ENCODE measurements around the gene MAFB. TPM values are rescaled to one million over a fixed set of nuclear protein-coding genes. Genes with fewer than 3 reads are reported as not detected.

Gene MAFB
- polyA plus RNA-seq, 3 donors from 2014 or later, result 0.09 TPM; not detected in 1

- no peak for DNase-seq
- H3K4me3 Mint-ChIP-seq, result no peak overlapping the region
- no peaks in the 10 kb centered on the region for H3K4me1 Mint-ChIP-seq
- no peak overlapping the region for H3K27ac Mint-ChIP-seq
- peaks cover 0 to 2% (median 0%) of the 10 kb centered on the region in 6 donors for H3K9me3 Mint-ChIP-seq
- H3K36me3 Mint-ChIP-seq, result no peaks in the 10 kb centered on the region
- H3K27me3 Mint-ChIP-seq (ENCODE audit: low read depth in 3 of 3), result peaks cover 2 to 11% (median 5%) of the 10 kb centered on the region in 3 donors
These were observed 53.1 kb downstream of the MAFB start for GRCh38 chr20:40635971-40636370.

Measured in immature natural killer cell (primary cell).